HL-60/S4 (cell line): Measurements from ENCODE around the gene NOG.

ENCODE experiments used
- in situ Hi-C: fragments of 300-500 bp; cut with MboI; formaldehyde crosslinking; loops from 2 replicates; pipeline ENCODE4 v1.14.3; 2022; ENCODE audit warnings: low sequenced_read_pairs

The NOG gene

GRCh38 chr17:56596691-56597494 is 3.4 kb downstream of the NOG start:
- in situ Hi-C loops: no loop called here

- in situ Hi-C loops: no loop called here
Observed at GRCh38 chr17:56597495-56597990, 4.0 kb downstream of the NOG start.

- in situ Hi-C loops: no loop called here
Observed at GRCh38 chr17:56598466-56598865, 5.0 kb downstream of the NOG start.

GRCh38 chr17:56599088-56599487 is 5.6 kb downstream of the NOG start:
- in situ Hi-C loops: no loop called here

GRCh38 chr17:56599566-56599965 is 6.1 kb downstream of the NOG start:
- in situ Hi-C loops: no loop called here

GRCh38 chr17:56600256-56600655 is 6.8 kb downstream of the NOG start:
- in situ Hi-C loops: no loop called here

- in situ Hi-C loops: no loop called here
Observed at GRCh38 chr17:56601591-56601990, 8.1 kb downstream of the NOG start.

GRCh38 chr17:56602292-56603130 is 9.0 kb downstream of the NOG start:
- in situ Hi-C loops: no loop called here

GRCh38 chr17:56603486-56604238 is 10.2 kb downstream of the NOG start:
- in situ Hi-C loops: no loop called here

GRCh38 chr17:56604691-56605290 is 11.3 kb downstream of the NOG start:
- in situ Hi-C loops: no loop called here

- in situ Hi-C loops: no loop called here
Observed at GRCh38 chr17:56608944-56609343, 15.4 kb downstream of the NOG start.

- in situ Hi-C loops: no loop called here
Observed at GRCh38 chr17:56610321-56610720, 16.8 kb downstream of the NOG start.

- in situ Hi-C loops: no loop called here
Observed at GRCh38 chr17:56613131-56613530, 19.6 kb downstream of the NOG start.

- in situ Hi-C loops: no loop called here
Observed at GRCh38 chr17:56614522-56614921, 21.0 kb downstream of the NOG start.

- in situ Hi-C loops: no loop called here
Observed at GRCh38 chr17:56616239-56616638, 22.7 kb downstream of the NOG start.

GRCh38 chr17:56623383-56623782 is 29.9 kb downstream of the NOG start:
- in situ Hi-C loops: no loop called here

- in situ Hi-C loops: no loop called here
Observed at GRCh38 chr17:56624309-56624708, 30.8 kb downstream of the NOG start.

GRCh38 chr17:56624912-56625311 is 31.4 kb downstream of the NOG start:
- in situ Hi-C loops: no loop called here

GRCh38 chr17:56629531-56630075 is 36.1 kb downstream of the NOG start:
- in situ Hi-C loops: no loop called here

GRCh38 chr17:56630202-56630601 is 36.7 kb downstream of the NOG start:
- in situ Hi-C loops: no loop called here

- in situ Hi-C loops: no loop called here
Observed at GRCh38 chr17:56633681-56634080, 40.2 kb downstream of the NOG start.
